Stimulated activated CD8-positive, alpha-beta memory T cell treated with anti-CD3 and anti-CD28 coated beads, Interleukin-4, amount 100 ng/mL, for 48 hours (primary cell): ENCODE data around the gene RPS6KB1.
"Not testable (repeated sequence)": the region's sequence is repeated elsewhere in the genome, so short reads cannot be mapped to it uniquely, and the experiment has no call there.

Source experiments
- DNase-seq: peaks from one replicate; pipeline ENCODE4 v3.0.0-alpha.2; 2020

RPS6KB1 gene

GRCh38 chr17:59872351-59872750 lies 20.6 kb upstream of the RPS6KB1 start:
- no peak for DNase-seq

- not testable (repeated sequence) for DNase-seq
Observed at GRCh38 chr17:59873414-59873813, 19.5 kb upstream of the RPS6KB1 start.

- DNase-seq, result no peak
Observed at GRCh38 chr17:59874376-59874775, 18.5 kb upstream of the RPS6KB1 start.

- DNase-seq, result no peak
Observed at GRCh38 chr17:59876107-59876506, 16.8 kb upstream of the RPS6KB1 start.

- no peak for DNase-seq
Observed at GRCh38 chr17:59877965-59878364, 15.0 kb upstream of the RPS6KB1 start.

- no peak for DNase-seq
Observed at GRCh38 chr17:59878624-59879023, 14.3 kb upstream of the RPS6KB1 start.

- DNase-seq, result no peak
Observed at GRCh38 chr17:59884861-59885260, 8.1 kb upstream of the RPS6KB1 start.

GRCh38 chr17:59888145-59888750 lies 4.7 kb upstream of the RPS6KB1 start:
- no peak for DNase-seq

- no peak for DNase-seq
Observed at GRCh38 chr17:59890720-59891119, 2.2 kb upstream of the RPS6KB1 start.

- DNase-seq, result no peak
Observed at GRCh38 chr17:59892251-59892923, 534 bp upstream of the RPS6KB1 start.

- DNase-seq, result no peak
Observed at GRCh38 chr17:59893676-59894100, 767 bp downstream of the RPS6KB1 start.

- no peak for DNase-seq
Observed at GRCh38 chr17:59897090-59897489, 4.2 kb downstream of the RPS6KB1 start.

- no peak for DNase-seq
Observed at GRCh38 chr17:59899099-59899498, 6.2 kb downstream of the RPS6KB1 start.

- no peak for DNase-seq
Observed at GRCh38 chr17:59901604-59902003, 8.7 kb downstream of the RPS6KB1 start.

- no peak for DNase-seq
Observed at GRCh38 chr17:59903455-59903854, 10.5 kb downstream of the RPS6KB1 start.

- DNase-seq, result no peak
Observed at GRCh38 chr17:59907467-59907866, 14.5 kb downstream of the RPS6KB1 start.

GRCh38 chr17:59914274-59914854 lies 21.4 kb downstream of the RPS6KB1 start:
- no peak for DNase-seq

- no peak for DNase-seq
Observed at GRCh38 chr17:59916446-59916845, 23.5 kb downstream of the RPS6KB1 start.

GRCh38 chr17:59920637-59921036 lies 27.7 kb downstream of the RPS6KB1 start:
- not testable (repeated sequence) for DNase-seq

- DNase-seq, result not testable (repeated sequence)
Observed at GRCh38 chr17:59930121-59930520, 37.2 kb downstream of the RPS6KB1 start.

GRCh38 chr17:59930768-59931167 lies 37.8 kb downstream of the RPS6KB1 start:
- not testable (repeated sequence) for DNase-seq

GRCh38 chr17:59933317-59933716 lies 40.4 kb downstream of the RPS6KB1 start:
- DNase-seq, result not testable (repeated sequence)

- DNase-seq, result not testable (repeated sequence)
Observed at GRCh38 chr17:59940697-59941096, 47.8 kb downstream of the RPS6KB1 start.

- DNase-seq, result no peak
Observed at GRCh38 chr17:59941131-59941530, 48.2 kb downstream of the RPS6KB1 start.
